ENCODE results near the gene SH2B2.
"Not testable (repeated sequence)": the region's sequence is repeated elsewhere in the genome, so short reads cannot be mapped to it uniquely, and the experiment has no call there.

SH2B2 gene

GRCh38 chr7:102284891-102285539, 1.7 kb upstream of the SH2B2 start:
- in situ Hi-C loops (cut with MboI; ENCODE audit: low sequenced_read_pairs) = loop anchor here (5.0 kb wide), 1 partner anchor 107 kb away; no protein-coding TSS in a partner anchor

- in situ Hi-C loops (cut with MboI; ENCODE audit: low sequenced_read_pairs) = no loop called here
These were observed 980 bp upstream of the SH2B2 start for GRCh38 chr7:102285540-102286236.

- in situ Hi-C loops (cut with MboI; ENCODE audit: low sequenced_read_pairs) = no loop called here
These were observed 678 bp downstream of the SH2B2 start for GRCh38 chr7:102287111-102287980.

GRCh38 chr7:102287981-102288278, 1.3 kb downstream of the SH2B2 start:
- in situ Hi-C loops (cut with MboI; ENCODE audit: low sequenced_read_pairs) = no loop called here

GRCh38 chr7:102288285-102288930, 1.7 kb downstream of the SH2B2 start:
- in situ Hi-C loops (cut with MboI; ENCODE audit: low sequenced_read_pairs) = no loop called here

- in situ Hi-C loops (cut with MboI; ENCODE audit: low sequenced_read_pairs) = no loop called here
These were observed 2.4 kb downstream of the SH2B2 start for GRCh38 chr7:102289057-102289456.

GRCh38 chr7:102291056-102291915, 4.6 kb downstream of the SH2B2 start:
- in situ Hi-C loops (cut with MboI; ENCODE audit: low sequenced_read_pairs) = no loop called here

- in situ Hi-C loops (cut with MboI; ENCODE audit: low sequenced_read_pairs) = no loop called here
These were observed 5.2 kb downstream of the SH2B2 start for GRCh38 chr7:102291916-102292267.

GRCh38 chr7:102292813-102293798, 6.4 kb downstream of the SH2B2 start:
- in situ Hi-C loops (cut with MboI; ENCODE audit: low sequenced_read_pairs) = no loop called here

- in situ Hi-C loops (cut with MboI; ENCODE audit: low sequenced_read_pairs) = no loop called here
These were observed 7.9 kb downstream of the SH2B2 start for GRCh38 chr7:102294589-102294988.

- in situ Hi-C loops (cut with MboI; ENCODE audit: low sequenced_read_pairs) = no loop called here
These were observed 8.9 kb downstream of the SH2B2 start for GRCh38 chr7:102295346-102296178.

- in situ Hi-C loops (cut with MboI; ENCODE audit: low sequenced_read_pairs) = no loop called here
These were observed 9.4 kb downstream of the SH2B2 start for GRCh38 chr7:102296179-102296438.

GRCh38 chr7:102296514-102296913, 9.8 kb downstream of the SH2B2 start:
- in situ Hi-C loops (cut with MboI; ENCODE audit: low sequenced_read_pairs) = no loop called here

- in situ Hi-C loops (cut with MboI; ENCODE audit: low sequenced_read_pairs) = no loop called here
These were observed 11.0 kb downstream of the SH2B2 start for GRCh38 chr7:102297487-102298218.

GRCh38 chr7:102300643-102301221, 14.1 kb downstream of the SH2B2 start:
- in situ Hi-C loops (cut with MboI; ENCODE audit: low sequenced_read_pairs) = no loop called here

GRCh38 chr7:102301367-102301766, 14.7 kb downstream of the SH2B2 start:
- in situ Hi-C loops (cut with MboI; ENCODE audit: low sequenced_read_pairs) = not testable (repeated sequence)

GRCh38 chr7:102302025-102302424, 15.4 kb downstream of the SH2B2 start:
- in situ Hi-C loops (cut with MboI; ENCODE audit: low sequenced_read_pairs) = no loop called here
